Jurkat, Clone E6-1 (cell line): Measurements from ENCODE around the gene GALNT17.

Source experiments
- DNase-seq: peaks from one replicate; pipeline ENCODE4 v3.0.0-alpha.2; 2011; ENCODE audit warnings: low read depth, low spot score
- H3K4me3 ChIP-seq: 2 replicates; pipeline ENCODE4 v1.5.1; 2011; ENCODE audit warnings: mild to moderate bottlenecking, low read length, control low read depth, moderate library complexity

GALNT17 gene

DNA sequence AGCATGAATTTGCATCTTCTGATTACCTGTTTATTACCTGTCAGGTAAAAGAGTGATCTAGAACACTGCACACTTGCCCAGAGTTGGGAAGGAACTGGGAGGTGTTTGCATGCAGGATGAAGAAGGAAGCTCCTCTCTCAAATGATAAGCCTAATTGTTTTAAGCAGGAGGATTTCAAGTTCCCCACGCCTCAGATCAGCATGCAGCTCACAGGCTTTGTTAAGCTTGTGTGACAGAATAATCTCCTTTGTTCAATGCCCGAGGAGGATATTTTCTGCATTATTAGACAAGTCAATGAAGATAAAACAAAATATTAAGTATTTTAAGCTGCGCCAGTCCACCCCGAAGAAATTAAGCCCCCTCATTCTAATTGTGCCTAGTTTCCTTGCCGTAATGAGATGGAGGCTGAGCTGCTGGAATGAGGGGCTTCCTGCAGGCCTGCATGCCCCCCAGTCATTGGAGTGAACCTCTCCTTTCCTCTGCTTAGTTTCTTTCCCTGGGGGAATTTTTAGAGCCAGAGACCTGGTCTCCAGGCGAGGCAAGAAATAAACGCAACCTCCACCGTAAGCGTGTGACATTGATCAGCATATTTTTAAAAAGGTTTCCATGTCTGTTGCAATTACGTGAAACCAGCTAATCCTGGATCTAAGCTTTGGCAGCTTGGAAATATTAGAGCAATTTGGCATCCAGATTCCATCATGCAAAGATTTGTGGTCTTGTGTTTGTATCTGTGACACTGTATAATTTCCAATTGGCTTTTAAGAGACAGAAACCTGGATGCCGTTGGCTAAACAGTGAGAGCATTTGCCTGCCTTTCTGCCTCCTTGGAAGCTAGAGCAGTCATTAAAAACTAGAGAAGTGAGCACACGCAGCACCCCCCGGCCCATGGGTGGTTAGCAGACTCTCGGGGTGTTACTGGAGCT lies 376.0 kb downstream of the GALNT17 start:
- no peak for DNase-seq
- H3K4me3 ChIP-seq: no peak overlapping the region

DNA sequence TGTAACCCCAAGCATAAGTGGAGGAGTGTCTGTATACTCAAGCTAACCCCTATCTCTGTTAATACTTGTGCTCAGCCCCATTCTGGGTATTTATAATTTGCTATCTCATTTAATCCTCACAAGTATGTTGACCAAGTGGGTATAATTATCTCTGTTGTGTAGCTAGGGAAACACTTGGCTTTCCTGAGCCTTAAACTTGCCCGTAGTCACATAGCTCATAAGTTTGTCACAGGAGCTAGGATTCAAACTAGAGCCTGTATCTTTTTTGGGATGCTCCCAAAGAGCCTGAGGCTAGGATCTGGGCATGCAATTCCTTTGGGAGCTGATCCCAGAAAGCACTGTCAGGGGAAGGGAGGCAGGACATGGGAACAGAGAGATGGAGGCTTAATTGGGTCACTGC lies 377.4 kb downstream of the GALNT17 start:
- H3K4me3 ChIP-seq: no peak overlapping the region
- DNase-seq: no peak

DNA sequence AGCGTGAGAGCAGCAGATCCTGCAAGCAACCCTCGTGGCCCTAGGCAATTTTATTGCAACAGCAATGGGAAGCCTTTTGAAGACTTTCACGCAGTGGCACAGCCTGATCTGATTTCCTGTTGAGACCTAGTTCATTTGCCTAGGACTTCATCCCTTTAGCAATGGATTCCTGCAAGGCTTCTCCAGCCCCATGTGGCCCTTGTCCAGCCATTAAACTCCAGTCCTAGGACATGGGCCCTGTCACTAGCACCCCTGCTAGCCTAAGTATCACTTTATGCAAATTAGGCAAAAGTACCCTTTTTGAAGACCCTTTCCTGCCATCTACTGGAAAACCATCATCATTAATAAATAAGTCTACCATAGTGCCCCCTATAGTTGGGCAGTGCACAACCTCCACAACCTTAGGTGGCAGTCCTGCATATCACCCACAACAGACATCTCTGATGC lies 379.4 kb downstream of the GALNT17 start:
- H3K4me3 ChIP-seq: no peak overlapping the region
- no peak for DNase-seq

DNA sequence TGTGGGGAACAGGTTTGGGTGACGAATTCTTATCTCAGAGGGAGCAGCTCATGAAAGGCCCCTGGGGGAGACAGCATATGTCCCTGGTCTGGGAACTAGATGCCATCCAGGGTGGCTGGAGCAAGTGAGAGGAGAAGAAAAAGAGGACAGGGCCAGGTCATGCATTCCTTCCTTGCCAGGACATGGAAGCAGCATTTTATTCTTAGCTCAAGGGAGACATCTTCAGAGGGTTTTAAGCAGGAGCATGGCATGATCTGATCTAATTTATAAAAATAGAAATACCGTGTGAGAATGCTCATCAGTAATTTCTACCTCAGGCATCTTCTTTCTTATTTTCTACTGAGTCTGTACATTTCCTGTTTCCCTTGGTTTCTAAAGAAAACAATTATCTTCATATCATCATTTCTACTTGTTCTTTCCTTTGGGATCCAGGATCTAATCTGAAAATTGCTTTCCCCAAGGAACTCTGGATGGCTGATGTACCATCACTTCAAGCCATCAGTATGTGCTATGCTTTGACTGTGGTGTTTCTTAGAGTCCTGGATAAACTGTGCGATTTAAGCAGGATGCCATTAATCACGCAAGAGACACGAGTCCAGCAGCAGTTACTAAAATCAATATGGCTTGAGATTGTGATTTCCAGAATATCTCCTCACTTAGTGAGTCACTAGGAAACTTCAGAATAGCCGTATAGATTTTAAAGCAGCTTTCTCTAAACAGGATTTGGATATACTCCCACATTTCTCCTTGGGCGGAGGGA lies 386.2 kb downstream of the GALNT17 start:
- DNase-seq: no peak
- H3K4me3 ChIP-seq: no peak overlapping the region

DNA sequence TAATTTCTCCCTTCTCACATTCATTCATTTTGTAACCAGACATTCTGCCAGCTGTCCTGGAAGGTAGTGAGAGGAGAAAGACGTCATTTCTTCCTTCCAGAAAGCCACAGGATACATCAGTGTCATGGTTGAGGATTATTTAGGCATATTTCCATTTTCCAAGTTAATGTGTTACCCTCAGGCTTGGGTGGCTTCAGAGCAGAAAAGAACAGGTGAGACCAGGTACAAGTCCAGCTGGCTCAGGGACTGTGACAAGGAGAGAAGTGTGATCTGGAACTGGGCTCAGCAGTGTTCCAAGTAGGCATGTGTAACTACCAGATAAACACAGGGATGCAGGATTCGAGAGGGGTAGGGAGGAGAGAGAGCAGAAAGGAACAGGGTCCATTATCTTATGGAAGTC lies 386.9 kb downstream of the GALNT17 start:
- H3K4me3 ChIP-seq: no peak overlapping the region
- no peak for DNase-seq

DNA sequence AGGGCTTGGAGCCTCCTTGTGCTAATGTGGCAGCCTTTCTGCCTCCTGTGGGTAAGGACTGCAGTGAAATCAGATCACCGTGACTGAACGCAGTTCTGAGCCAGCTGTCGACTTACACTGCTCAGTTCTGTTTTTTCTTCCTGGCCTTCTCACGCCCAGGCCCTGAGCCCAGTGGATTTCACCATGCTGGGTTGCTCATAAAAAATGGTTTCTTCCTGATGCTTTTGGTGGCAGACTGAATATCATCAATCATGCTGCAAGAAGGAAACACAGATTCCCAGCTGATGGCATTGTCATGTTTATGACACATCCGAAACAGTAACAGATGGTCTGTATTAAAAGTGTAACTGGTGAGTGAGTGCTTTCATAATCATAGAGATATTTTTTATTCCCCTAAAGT lies 389.6 kb downstream of the GALNT17 start:
- H3K4me3 ChIP-seq: no peak overlapping the region
- no peak for DNase-seq

DNA sequence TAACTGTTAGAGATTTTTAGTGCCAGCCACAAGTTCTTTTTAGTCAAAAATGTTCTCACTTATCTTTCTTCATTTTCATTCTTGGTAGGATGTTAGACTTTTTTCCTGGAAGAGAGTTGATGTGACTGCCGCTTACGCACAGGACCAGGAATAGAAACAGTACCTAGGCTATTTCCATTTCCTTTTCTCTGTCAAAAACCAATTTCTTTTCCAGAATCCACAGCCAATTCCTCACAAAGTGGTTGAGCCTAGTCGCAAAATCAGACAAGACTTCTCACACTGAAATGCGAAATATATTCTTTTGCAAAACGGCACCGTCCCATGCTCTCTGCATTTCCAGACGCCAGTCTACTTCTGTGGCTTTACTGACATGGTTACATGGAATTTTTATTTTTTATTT lies 394.2 kb downstream of the GALNT17 start:
- H3K4me3 ChIP-seq: no peak overlapping the region
- no peak for DNase-seq

DNA sequence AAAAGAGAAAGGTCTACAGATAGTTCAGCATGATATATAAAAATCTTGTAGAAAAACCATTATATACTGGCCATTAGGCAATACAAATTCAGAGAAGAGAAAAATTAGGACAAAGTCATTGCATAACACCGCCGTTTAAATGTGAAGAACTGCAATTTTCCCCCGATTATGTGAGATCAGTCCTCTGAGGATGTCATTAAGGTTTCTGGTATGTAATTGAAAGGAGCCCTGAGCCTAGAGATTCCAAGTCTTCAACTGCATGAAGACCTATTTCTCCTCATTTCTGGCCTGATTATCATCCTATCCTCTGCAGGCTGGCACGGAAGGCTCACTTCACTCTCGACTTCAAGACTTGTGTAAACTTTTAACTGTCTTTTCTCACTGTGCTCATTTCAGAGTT lies 395.3 kb downstream of the GALNT17 start:
- H3K4me3 ChIP-seq: no peak overlapping the region
- DNase-seq: no peak

DNA sequence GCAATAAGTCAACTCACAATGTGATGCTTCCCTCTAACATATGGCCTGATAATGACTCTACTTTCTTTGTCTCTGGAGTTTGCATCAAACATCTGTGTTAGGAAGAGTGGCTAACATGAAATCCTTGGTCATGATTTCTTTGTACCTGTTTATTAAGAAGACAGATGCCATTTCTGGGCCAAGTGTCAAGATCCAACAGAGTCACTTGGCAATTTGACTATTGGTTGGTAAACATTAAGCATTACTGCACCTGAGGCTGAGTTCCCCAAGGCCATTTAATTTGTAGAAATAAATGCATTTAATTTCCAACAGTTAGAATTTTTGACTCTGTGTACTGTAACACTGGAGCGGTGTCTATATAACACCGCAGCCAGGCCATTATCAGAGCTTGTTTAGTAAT lies 403.7 kb downstream of the GALNT17 start:
- DNase-seq: no peak
- no peak overlapping the region for H3K4me3 ChIP-seq

DNA sequence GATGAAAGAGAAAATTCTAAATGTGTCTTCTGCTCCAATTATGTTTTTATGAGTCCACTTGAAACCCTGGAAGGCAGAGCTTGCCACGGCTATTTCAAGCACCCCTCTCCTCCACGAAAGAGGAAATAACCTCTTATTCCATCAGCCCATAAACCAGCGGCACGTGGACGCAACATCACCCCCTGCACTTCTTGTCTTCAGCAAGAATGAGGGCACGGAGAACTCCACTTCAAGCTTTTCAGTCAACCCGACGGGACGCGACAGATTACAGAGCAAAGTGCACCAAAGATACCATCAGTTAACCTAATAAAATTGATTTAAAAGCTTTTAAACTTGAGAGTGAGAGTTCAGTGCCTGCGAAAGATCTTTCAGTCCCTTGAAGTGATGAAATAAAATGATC lies 406.3 kb downstream of the GALNT17 start:
- no peak for DNase-seq
- no peak overlapping the region for H3K4me3 ChIP-seq

DNA sequence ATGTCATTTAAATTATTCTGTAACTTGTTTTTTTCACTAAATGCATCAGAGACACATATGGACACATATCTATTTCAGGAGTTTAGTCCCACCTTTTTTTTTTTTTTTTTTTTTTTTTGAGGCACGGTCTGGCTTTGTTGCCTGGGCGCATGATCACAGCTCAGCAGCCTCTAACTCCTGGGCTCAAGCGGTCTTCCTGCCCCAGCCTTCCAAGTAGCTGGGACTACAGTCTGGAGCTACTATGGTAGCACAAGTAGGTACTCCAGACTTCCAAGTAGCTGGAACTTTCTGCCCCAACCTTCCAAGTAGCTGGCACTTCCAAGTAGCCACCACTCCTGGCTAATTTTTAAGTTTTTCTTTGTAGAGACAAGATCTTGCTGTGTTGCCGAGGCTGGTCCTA lies 407.7 kb downstream of the GALNT17 start:
- no peak overlapping the region for H3K4me3 ChIP-seq

DNA sequence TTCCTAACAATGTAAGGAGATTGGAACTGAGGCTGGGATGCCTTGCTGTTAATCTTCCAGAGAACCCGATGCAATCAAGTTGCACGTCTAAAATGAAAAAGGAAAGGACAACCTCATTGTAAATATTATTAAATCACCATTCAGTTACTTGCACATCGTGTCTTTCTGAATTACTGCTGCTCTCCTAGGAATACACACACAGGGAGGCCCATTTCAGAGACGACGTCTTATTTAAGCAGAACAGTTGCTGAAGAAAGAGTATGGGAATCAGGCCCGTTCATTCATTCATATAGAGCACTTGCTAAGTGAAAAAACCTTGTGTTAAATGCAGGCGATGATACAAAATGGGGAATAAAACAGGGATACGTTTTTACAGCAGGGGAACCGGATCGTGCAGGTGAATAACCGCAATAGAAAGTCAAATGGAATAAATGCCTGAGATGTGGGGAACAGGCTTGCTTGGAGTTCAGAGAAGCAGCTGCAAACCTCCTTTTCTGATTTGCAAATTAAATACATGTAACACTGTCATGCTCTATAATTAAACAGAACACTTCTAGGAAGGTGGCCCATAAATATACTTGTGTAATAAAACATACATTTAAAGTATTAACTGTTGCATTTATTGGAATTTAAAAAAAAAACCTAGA lies 409.9 kb downstream of the GALNT17 start:
- DNase-seq: no peak
- H3K4me3 ChIP-seq: no peak overlapping the region

More for the DNA sequence above, 407.7 kb downstream of the GALNT17 start:
- DNase-seq: no peak

DNA sequence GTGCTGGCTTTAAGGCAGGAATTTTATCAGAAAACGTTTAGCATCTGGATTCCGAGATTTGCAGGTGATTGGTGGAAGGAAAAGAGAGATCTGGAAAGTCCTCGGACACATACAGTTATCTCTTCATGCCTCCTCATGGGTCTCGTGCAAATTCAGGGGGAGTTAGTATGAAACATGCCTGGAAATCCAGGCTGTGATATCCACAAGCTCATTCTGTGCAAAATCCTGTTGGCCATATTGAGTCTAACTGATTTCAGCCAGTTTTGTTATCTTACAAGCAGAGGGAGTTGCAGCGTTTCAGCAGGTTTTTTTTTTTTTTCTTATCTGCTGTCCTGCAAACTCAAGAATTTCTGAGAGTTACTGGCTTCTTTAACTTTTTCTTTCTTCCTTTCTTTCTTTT lies 411.5 kb downstream of the GALNT17 start:
- DNase-seq: no peak
- no peak overlapping the region for H3K4me3 ChIP-seq

DNA sequence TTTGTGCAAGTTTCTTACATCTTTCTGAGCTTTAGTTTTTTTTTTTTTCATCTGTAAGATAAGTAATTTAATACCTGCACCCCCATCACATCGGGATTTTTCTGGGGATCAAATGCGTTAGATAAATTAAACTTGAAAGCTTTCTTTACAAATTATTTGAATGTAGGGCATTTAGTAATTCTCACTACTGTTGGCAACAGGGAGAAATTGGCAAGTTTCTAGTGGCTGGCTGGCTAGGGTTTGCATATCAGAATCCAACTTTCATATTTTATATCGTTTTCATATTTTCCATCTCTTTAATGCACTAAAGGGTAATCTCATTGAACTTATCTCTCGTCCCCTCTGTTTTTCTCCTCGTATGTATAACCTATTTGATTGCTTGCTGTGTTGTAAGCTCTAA lies 412.9 kb downstream of the GALNT17 start:
- no peak overlapping the region for H3K4me3 ChIP-seq
- no peak for DNase-seq

DNA sequence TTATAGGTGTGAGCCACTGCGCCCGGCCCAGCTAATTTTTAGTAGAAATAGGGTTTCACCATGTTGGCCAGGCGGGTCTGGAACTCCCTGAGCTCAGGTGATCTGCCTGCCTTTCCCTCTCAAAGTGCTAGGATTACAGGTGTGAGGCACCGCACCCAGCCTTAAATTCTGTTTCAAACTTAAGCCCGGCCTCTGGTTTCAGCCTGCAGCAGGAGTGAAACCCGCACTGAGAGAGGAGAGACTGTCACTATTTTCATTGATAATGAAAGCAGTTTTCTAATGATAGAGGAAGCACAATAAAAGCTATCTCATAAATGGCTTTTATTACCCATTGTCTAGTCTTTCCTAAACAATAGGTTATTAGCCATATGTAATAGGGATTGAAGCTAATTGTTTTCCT lies 415.5 kb downstream of the GALNT17 start:
- H3K4me3 ChIP-seq: no peak overlapping the region
- DNase-seq: no peak

DNA sequence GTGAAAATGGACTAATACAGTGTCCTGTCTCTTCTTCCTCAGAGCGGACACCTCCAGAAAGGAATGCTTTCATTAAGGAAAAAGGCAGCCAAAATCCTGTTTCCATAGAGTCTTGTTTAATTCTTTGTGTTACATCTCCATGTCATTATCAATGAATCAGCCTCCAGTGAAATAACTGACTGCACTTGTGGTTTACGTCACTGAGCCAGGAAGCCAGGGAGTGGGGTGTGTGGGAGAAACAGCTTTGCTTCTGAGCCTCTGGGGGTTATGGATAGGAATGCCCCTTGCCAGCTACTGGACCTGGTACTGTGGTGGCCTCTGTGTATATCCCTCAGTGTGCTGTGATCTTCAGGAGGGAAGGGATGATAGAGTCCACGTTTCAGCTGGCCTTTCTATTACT lies 416.8 kb downstream of the GALNT17 start:
- H3K4me3 ChIP-seq: no peak overlapping the region
- no peak for DNase-seq

DNA sequence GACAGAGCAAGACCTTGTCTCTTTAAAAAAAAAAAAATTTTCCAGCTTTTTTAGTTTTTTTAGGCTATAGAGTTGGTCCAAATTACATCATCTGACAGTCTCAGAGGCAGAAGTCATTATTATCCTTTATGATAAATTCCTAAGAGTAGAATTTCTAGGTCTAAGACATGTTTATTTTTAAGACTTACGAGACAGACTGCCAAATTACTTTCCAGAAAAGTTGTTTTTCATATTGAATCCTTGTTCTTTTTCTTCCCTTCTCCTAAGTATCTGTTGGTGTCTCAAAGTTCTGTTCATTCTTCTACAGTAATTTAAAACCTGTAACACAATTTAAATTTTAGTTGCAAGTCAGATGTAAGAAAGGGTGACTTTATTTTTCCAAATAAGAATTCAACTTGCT lies 421.4 kb downstream of the GALNT17 start:
- no peak overlapping the region for H3K4me3 ChIP-seq

DNA sequence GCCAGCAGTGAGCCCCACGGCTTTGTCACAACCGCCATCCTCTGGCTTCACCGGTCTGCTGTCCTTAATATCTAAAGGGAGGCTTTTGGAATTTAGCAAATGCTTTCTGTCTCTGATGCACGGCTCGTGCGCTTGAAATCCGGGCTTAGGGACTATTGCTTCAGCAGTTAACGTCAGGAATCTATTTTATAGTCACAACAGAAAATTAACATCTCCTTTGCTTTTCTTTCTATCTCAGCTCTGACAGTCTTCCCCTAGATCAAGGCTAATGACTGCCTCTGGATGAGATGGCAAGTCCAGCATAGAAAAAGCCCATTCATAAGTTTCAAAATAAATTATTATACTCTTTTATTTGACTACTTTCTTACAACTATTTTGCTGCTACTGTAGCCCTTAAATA lies 423.8 kb downstream of the GALNT17 start:
- no peak overlapping the region for H3K4me3 ChIP-seq
- DNase-seq: no peak

More for the DNA sequence above, 421.4 kb downstream of the GALNT17 start:
- no peak for DNase-seq

DNA sequence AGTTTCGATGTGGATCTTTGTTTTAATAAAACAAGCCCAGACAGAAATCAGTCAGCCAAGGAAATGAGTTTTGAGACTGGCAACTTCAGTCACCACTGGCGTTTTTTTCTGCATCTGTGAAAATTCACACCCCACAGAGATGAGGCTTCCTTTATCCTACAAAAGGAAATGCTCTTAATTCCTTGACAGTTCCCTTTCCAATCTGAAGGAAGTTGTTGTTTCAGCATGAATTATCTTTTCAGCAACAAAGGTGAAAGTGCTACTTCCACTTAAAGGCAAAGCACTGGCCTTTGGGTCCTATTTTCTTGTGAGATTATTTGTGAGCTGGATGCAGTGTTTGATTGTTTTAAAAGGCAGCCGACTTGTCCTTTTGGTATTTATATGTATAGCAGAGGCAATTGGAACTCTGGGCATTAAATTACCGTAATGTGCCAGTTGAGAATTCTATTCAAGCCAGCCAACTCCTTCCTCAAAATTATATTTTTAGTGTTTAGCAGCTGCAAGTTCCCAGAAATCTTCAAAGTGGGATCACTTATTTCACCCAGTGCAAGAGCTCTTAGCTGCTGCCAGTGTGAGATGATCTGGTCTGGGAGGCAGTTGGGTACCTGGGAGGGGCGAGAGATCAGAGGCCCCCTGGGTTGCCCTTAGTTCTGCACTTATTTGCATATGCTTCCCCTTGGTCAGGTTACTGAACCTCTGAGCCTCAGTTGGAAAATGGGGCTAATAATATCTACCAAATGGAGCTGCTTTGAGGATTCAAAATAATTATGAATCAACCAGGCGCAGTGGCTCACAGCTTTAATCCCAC lies 427.1 kb downstream of the GALNT17 start:
- no peak overlapping the region for H3K4me3 ChIP-seq
- DNase-seq: no peak
